GM12878 (cell line): ENCODE results near the gene PLCXD1. TPM values are rescaled to one million over a fixed set of nuclear protein-coding genes. Genes with fewer than 3 reads are reported as not detected.

Experiments used
- ATAC-seq: fragments of 200-7000 bp; cut with Tn5 transposase; 3 replicates; pipeline ENCODE4 v1.9.1; 2020; ENCODE audit warnings: mild to moderate bottlenecking, moderate library complexity
- BruUV-seq: library from RNA; stranded (reverse); fragments of 400-500 nt; replicated peaks from 2 replicates; lab custom pipeline; 2021; lab: Mats Ljungman, UMichigan
- CTCF ChIA-PET: fragments of 300-600 bp; sonication (Branson Sonifier 250); formaldehyde crosslinking; extraction: SDS; loops from one replicate; lab custom pipeline; 2021; ENCODE audit warnings: inconsistent platforms; lab: Yijun Ruan, JAX
- POLR2A ChIA-PET: fragments of 350-600 bp; formaldehyde crosslinking; extraction: SDS; loops from one replicate; lab custom pipeline; 2021; ENCODE audit warnings: inconsistent platforms; lab: Charles Lee
- RAD21 ChIA-PET: fragments of 300-600 bp; sonication (Branson Sonifier 250); formaldehyde crosslinking; loops from one replicate; lab custom pipeline; 2023; ENCODE audit warnings: antibody characterized with exemption; ENCODE audit not compliant: unreplicated experiment; lab: Charles Lee
- SMC1A ChIA-PET: fragments of 300-600 bp; sonication (Branson Sonifier 250); formaldehyde crosslinking; loops from one replicate; lab custom pipeline; 2023; ENCODE audit not compliant: unreplicated experiment, uncharacterized antibody; lab: Charles Lee
- DNase-seq: peaks from one replicate; pipeline ENCODE4 v3.0.0-alpha.2; 2011; ENCODE audit warnings: low read depth, low spot score
- FAIRE-seq: peaks from 3 replicates; lab custom pipeline; 2011; peaks lifted over from hg19 to GRCh38; lab: Jason Lieb, UNC
- H2AFZ ChIP-seq: 2 replicates; pipeline ENCODE4 v1.6.0; 2011; ENCODE audit warnings: low read depth, low read length, control low read depth; ENCODE audit not compliant: control insufficient read depth
- H3K27ac ChIP-seq: 2 replicates; pipeline ENCODE4 v1.5.1; 2011; ENCODE audit warnings: control low read depth; ENCODE audit not compliant: control insufficient read depth, insufficient read depth
- H3K27me3 ChIP-seq, 2 experiments: replicated peaks in 1 of 2; 2 replicates each; pipeline versions ENCODE4 v1.6.0 to v1.6.1; 2011; ENCODE audit warnings: low read length in 1 of 2; ENCODE audit not compliant: control insufficient read depth in 2 of 2, insufficient read depth in 2 of 2
- H3K36me3 ChIP-seq, 2 experiments: 2 replicates each; pipeline ENCODE4 v1.5.1; 2011; ENCODE audit warnings: low read length in 1 of 2; ENCODE audit not compliant: control insufficient read depth in 2 of 2, insufficient read depth in 2 of 2
- H3K4me1 ChIP-seq: 2 replicates; pipeline ENCODE4 v1.6.1; 2011; ENCODE audit warnings: mild to moderate bottlenecking, low read length, moderate library complexity, mixed read lengths; ENCODE audit not compliant: control insufficient read depth, insufficient read depth
- H3K4me2 ChIP-seq: 2 replicates; pipeline ENCODE4 v1.6.0; 2011; ENCODE audit warnings: control low read depth; ENCODE audit not compliant: control insufficient read depth, insufficient read depth
- H3K4me3 ChIP-seq: fragments of 200-600 bp; sonication (generic); 2 replicates; pipeline ENCODE4 v1.5.1; 2016
- H3K79me2 ChIP-seq: 2 replicates; pipeline ENCODE4 v1.6.0; 2011; ENCODE audit warnings: low read length; ENCODE audit not compliant: control insufficient read depth, insufficient read depth
- H3K9ac ChIP-seq: 2 replicates; pipeline ENCODE4 v1.8.0; 2011; ENCODE audit warnings: low read length, control low read depth, mixed read lengths; ENCODE audit not compliant: control insufficient read depth, insufficient read depth
- H3K9me3 ChIP-seq: replicated peaks from 3 replicates; pipeline ENCODE4 v1.5.1; 2011; ENCODE audit warnings: mild to moderate bottlenecking, low read length; ENCODE audit not compliant: control insufficient read depth, insufficient read depth
- H4K20me1 ChIP-seq: 2 replicates; pipeline ENCODE4 v1.6.0; 2011; ENCODE audit not compliant: control insufficient read depth, insufficient read depth
- BCL11A ChIP-seq: IDR thresholded peaks from 2 replicates; pipeline ENCODE4 v1.6.1; 2011; ENCODE audit warnings: low read depth, low read length
- CBX3 ChIP-seq: fragments of 200-600 bp; sonication (generic); IDR thresholded peaks from 2 replicates; pipeline ENCODE4 v1.6.1; 2016; ENCODE audit warnings: low read depth, borderline replicate concordance
- CBX5 ChIP-seq: sonication (generic); IDR thresholded peaks from 2 replicates; pipeline ENCODE4 v1.6.1; 2016; ENCODE audit warnings: low read depth, moderate library complexity, mild to moderate bottlenecking, inconsistent platforms
- CHD2 ChIP-seq: IDR thresholded peaks from 2 replicates; pipeline ENCODE4 v1.6.1; 2011; ENCODE audit warnings: low read depth, low read length, improper control_type of control experiment, borderline replicate concordance
- EP300 ChIP-seq, 2 experiments: fragments of 150-350 bp in 1 of 2; IDR thresholded peaks; 2 replicates each; pipeline ENCODE4 v1.6.1; 2011 to 2012; ENCODE audit warnings: low read depth in 2 of 2, low read length in 2 of 2, borderline replicate concordance in 1 of 2, improper control_type of control experiment in 1 of 2, inconsistent platforms in 1 of 2; ENCODE audit not compliant: control insufficient read depth in 1 of 2
- HDAC6 ChIP-seq: fragments of 200-600 bp; sonication (generic); IDR thresholded peaks from one replicate; pipeline ENCODE4 v1.8.0; 2017; ENCODE audit warnings: antibody characterized with exemption; ENCODE audit not compliant: unreplicated experiment
- KLF5 ChIP-seq: fragments of 450-650 bp; IDR thresholded peaks from 2 replicates; pipeline ENCODE4 v1.6.1; 2014; ENCODE audit warnings: mild to moderate bottlenecking; ENCODE audit not compliant: partially characterized antibody
- MEF2A ChIP-seq: IDR thresholded peaks from 2 replicates; pipeline ENCODE4 v1.6.1; 2011; ENCODE audit warnings: low read depth, mild to moderate bottlenecking, low read length, moderate library complexity; ENCODE audit not compliant: insufficient read depth
- MEF2B ChIP-seq: fragments of 450-650 bp; IDR thresholded peaks from 2 replicates; pipeline ENCODE4 v1.6.1; 2018; ENCODE audit warnings: mild to moderate bottlenecking, moderate library complexity; ENCODE audit not compliant: partially characterized antibody, poor library complexity, severe bottlenecking
- MLLT1 ChIP-seq: fragments of 450-650 bp; IDR thresholded peaks from 2 replicates; pipeline ENCODE4 v1.6.1; 2016; ENCODE audit warnings: mild to moderate bottlenecking
- PAX8 ChIP-seq: fragments of 450-650 bp; IDR thresholded peaks from 2 replicates; pipeline ENCODE4 v1.6.1; 2017; ENCODE audit warnings: mild to moderate bottlenecking, moderate library complexity
- RFX5 ChIP-seq: IDR thresholded peaks from 2 replicates; pipeline ENCODE4 v1.6.1; 2011; ENCODE audit warnings: low read depth, low read length, improper control_type of control experiment
- SKIL ChIP-seq: fragments of 450-650 bp; IDR thresholded peaks from 2 replicates; pipeline ENCODE4 v1.6.1; 2017; ENCODE audit warnings: mild to moderate bottlenecking, low read depth, inconsistent platforms; ENCODE audit not compliant: poor library complexity, severe bottlenecking
- SUZ12 ChIP-seq: fragments of 200-600 bp; sonication (generic); IDR thresholded peaks from one replicate; pipeline ENCODE4 v1.6.1; 2018; ENCODE audit warnings: antibody characterized with exemption, mild to moderate bottlenecking; ENCODE audit not compliant: unreplicated experiment
- TCF12 ChIP-seq: IDR thresholded peaks from 2 replicates; pipeline ENCODE4 v1.6.1; 2011; ENCODE audit warnings: low read depth, mild to moderate bottlenecking, low read length
- WGBS: methylation state at CpG from one replicate; pipeline ENCODE4 v1.1.6; 2016; ENCODE audit warnings: low lambda C conversion rate; ENCODE audit not compliant: insufficient replicate concordance, insufficient coverage; ENCODE audit errors: missing lambda C conversion rate; 5-methylcytosine and 5-hydroxymethylcytosine counted together
- in situ Hi-C: fragments of 300-500 bp; cut with MboI; formaldehyde crosslinking; loops from 9 replicates; pipeline ENCODE4 v1.14.3; 2018; ENCODE audit warnings: mixed read lengths
- intact Hi-C: fragments of 100-400 bp; cut with micrococcal nuclease; formaldehyde crosslinking; loops from one replicate; pipeline ENCODE4 v1.14.2; 2022; ENCODE audit not compliant: unreplicated experiment
- polyA plus RNA-seq, 11 experiments: library from polyadenylated mRNA; depleted of rRNA in 4 of 11; unstranded in 6 of 11; stranded (reverse) in 5 of 11; fragments of >200 nt; fragmentation: Nextera tagmentation in 4 of 11; fragmentation: Illumina TruSeq in 1 of 11; extraction: Ambion mirVana in 4 of 11; extraction: Trizol in 1 of 11; gene quantifications; 1 replicate in 1 of 11; 2 replicates in 10 of 11; pipeline versions ENCODE4 v1.2.1 to v1.2.3, GENCODE V29; 2011 to 2016; ENCODE audit warnings: inconsistent platforms in 2 of 11, missing spikeins in 2 of 11, low read depth in 1 of 11
- total RNA-seq, 4 experiments: library from RNA; depleted of rRNA in 3 of 4; stranded (reverse); fragments of >200 nt in 3 of 4; fragmentation: Illumina TruSeq in 1 of 4; extraction: Trizol in 1 of 4; gene quantifications; 2 replicates each; pipeline versions ENCODE4 v1.2.1 to v1.2.3, GENCODE V29; 2013 to 2021
- TF ChIP-seq, protein P1 (sequence below): fragments of 150-350 bp; IDR thresholded peaks from 2 replicates; pipeline ENCODE4 v1.6.1; 2014; ENCODE audit warnings: mild to moderate bottlenecking, low read depth, low read length
- TF ChIP-seq, protein P2 (sequence below): IDR thresholded peaks from 2 replicates; pipeline ENCODE4 v1.6.1; 2011; ENCODE audit warnings: borderline replicate concordance, low read depth, mild to moderate bottlenecking, moderate library complexity, low read length; ENCODE audit not compliant: insufficient read depth, poor library complexity, severe bottlenecking

Gene PLCXD1
- total and polyA plus RNA-seq, 10 of the 15 experiments (the other 5 are each of a cell fraction or from before 2014, with no cell fraction given): 2.4 to 49.7 (median 18.0) TPM

- TF ChIP-seq, protein P1, sequence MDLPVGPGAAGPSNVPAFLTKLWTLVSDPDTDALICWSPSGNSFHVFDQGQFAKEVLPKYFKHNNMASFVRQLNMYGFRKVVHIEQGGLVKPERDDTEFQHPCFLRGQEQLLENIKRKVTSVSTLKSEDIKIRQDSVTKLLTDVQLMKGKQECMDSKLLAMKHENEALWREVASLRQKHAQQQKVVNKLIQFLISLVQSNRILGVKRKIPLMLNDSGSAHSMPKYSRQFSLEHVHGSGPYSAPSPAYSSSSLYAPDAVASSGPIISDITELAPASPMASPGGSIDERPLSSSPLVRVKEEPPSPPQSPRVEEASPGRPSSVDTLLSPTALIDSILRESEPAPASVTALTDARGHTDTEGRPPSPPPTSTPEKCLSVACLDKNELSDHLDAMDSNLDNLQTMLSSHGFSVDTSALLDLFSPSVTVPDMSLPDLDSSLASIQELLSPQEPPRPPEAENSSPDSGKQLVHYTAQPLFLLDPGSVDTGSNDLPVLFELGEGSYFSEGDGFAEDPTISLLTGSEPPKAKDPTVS: no peak
- TF ChIP-seq CHD2 (no peak), SUZ12 (no peak), SKIL (no peak)
Observed at GRCh38 chrX:351736-352135, 70.6 kb downstream of the PLCXD1 start (continued).

DNA sequence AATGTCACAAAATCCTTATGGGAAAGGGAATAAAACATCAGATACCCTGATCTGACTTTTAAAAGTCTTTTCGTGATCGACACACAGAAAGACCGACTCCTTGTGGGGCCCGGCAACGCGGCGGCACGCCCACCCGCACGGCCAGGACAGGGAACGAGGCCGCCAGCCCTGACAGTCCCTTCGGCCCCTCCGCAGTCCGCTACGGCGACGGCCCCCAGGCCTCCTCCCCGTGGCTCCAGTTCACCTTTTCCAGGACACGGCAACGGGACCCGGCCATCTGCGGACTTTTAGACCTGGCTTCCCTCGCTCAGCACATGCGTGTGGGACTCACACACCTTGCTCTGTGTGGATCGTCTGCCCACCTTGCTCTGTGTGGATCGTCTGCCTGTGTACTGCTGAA lies 71.0 kb downstream of the PLCXD1 start:
- ATAC-seq (no peak), DNase-seq (no peak), FAIRE-seq (no peak)
- Histone ChIP-seq H3K4me3 (no peak overlapping the region), H2AFZ (no peak overlapping the region), H3K9ac (no peak overlapping the region), H3K27me3 (no peaks in the 10 kb centered on the region), H3K4me1 (no peaks in the 10 kb centered on the region), H3K36me3 (no peaks in the 10 kb centered on the region), H3K4me2 (no peak overlapping the region), H3K27ac (no peak overlapping the region), H3K9me3 (no peaks in the 10 kb centered on the region; the same call in 2 of the 3 replicates), H3K79me2 (no peaks in the 10 kb centered on the region), H4K20me1 (no peaks in the 10 kb centered on the region)
- in situ Hi-C loops: no loop called here
- CTCF ChIA-PET: no interaction called here
- SMC1A ChIA-PET: no interaction called here
- 96% methylated on average over 27 of the region's 27 CpGs for WGBS
- RAD21 ChIA-PET: no interaction called here
- BruUV-seq: no TSS peak
- TF ChIP-seq TCF12 (no peak), EP300 (IDR thresholded peaks at IDR 0.05; ENCODE audit: borderline replicate concordance in 1 of 2, control insufficient read depth in 1 of 2, low read depth in 2 of 2, low read length in 2 of 2) (no peak), CBX5 (no peak), MEF2A (no peak), MEF2B (no peak), MLLT1 (no peak), CBX3 (no peak), HDAC6 (no peak), RFX5 (no peak), KLF5 (no peak), PAX8 (no peak), BCL11A (no peak)
- TF ChIP-seq, protein P2, sequence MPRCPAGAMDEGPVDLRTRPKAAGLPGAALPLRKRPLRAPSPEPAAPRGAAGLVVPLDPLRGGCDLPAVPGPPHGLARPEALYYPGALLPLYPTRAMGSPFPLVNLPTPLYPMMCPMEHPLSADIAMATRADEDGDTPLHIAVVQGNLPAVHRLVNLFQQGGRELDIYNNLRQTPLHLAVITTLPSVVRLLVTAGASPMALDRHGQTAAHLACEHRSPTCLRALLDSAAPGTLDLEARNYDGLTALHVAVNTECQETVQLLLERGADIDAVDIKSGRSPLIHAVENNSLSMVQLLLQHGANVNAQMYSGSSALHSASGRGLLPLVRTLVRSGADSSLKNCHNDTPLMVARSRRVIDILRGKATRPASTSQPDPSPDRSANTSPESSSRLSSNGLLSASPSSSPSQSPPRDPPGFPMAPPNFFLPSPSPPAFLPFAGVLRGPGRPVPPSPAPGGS: no peak
- intact Hi-C loops: no loop called here
- POLR2A ChIA-PET: no interaction called here
